Panc1 (cell line): Measurements from ENCODE around the gene NCOA3. TPM values are rescaled to one million over a fixed set of nuclear protein-coding genes. Genes with fewer than 3 reads are reported as not detected.

Experiments used
- ATAC-seq: fragments of 200-7000 bp; cut with Tn5 transposase; 2 replicates; pipeline ENCODE4 v1.9.1; 2020; ENCODE audit warnings: mild to moderate bottlenecking, moderate library complexity
- BruUV-seq: library from RNA; stranded (reverse); fragments of 400-500 nt; replicated peaks from 2 replicates; lab custom pipeline; 2021; lab: Mats Ljungman, UMichigan
- CTCF ChIA-PET: fragments of 300-600 bp; sonication (Branson Sonifier 250); formaldehyde crosslinking; loops from one replicate; lab custom pipeline; 2022; ENCODE audit warnings: antibody characterized with exemption; lab: Charles Lee
- POLR2A ChIA-PET: fragments of 300-600 bp; sonication (Branson Sonifier 250); formaldehyde crosslinking; loops from one replicate; lab custom pipeline; 2022; ENCODE audit warnings: antibody characterized with exemption; lab: Charles Lee
- DNase-seq: peaks from one replicate; pipeline ENCODE4 v3.0.0-alpha.2; 2010; ENCODE audit warnings: low read depth, low spot score
- H3K27ac ChIP-seq: 2 replicates; pipeline ENCODE4 v1.5.1; 2011; ENCODE audit warnings: mild to moderate bottlenecking, low read length, inconsistent platforms
- H3K27me3 ChIP-seq: fragments of 200-500 bp; sonication (Bioruptor generic); 2 replicates; pipeline ENCODE4 v1.6.0; 2014; ENCODE audit warnings: low read length, inconsistent platforms; ENCODE audit not compliant: control insufficient read depth, insufficient read depth
- H3K36me3 ChIP-seq: fragments of 200-500 bp; sonication (Bioruptor generic); 2 replicates; pipeline ENCODE4 v1.5.1; 2014; ENCODE audit warnings: inconsistent platforms, mild to moderate bottlenecking, low read length, moderate library complexity; ENCODE audit not compliant: control insufficient read depth, insufficient read depth
- H3K4me1 ChIP-seq: 2 replicates; pipeline ENCODE4 v1.5.1; 2011; ENCODE audit warnings: inconsistent platforms, mild to moderate bottlenecking, low read length, moderate library complexity; ENCODE audit not compliant: control insufficient read depth, insufficient read depth
- H3K4me3 ChIP-seq, 2 experiments: 2 replicates each; pipeline ENCODE4 v1.5.1; 2011 to 2012; ENCODE audit warnings: low read depth in 2 of 2, low read length in 2 of 2, mild to moderate bottlenecking in 2 of 2, inconsistent platforms in 1 of 2, moderate library complexity in 1 of 2
- H3K9me3 ChIP-seq: fragments of 200-500 bp; sonication (Bioruptor generic); 2 replicates; pipeline ENCODE4 v1.5.1; 2014; ENCODE audit warnings: low read depth, mild to moderate bottlenecking, inconsistent platforms, low read length, moderate library complexity; ENCODE audit not compliant: control insufficient read depth, insufficient read depth
- CTCF ChIP-seq: fragments of 450-650 bp; IDR thresholded peaks from 2 replicates; pipeline ENCODE4 v1.5.1; 2017; ENCODE audit warnings: mild to moderate bottlenecking
- POLR2AphosphoS5 ChIP-seq: IDR thresholded peaks from 2 replicates; pipeline ENCODE4 v1.6.1; 2012; ENCODE audit warnings: mild to moderate bottlenecking, low read depth, low read length, moderate library complexity
- REST ChIP-seq, 2 experiments: IDR thresholded peaks; 2 replicates each; pipeline ENCODE4 v1.6.1; 2011 to 2012; ENCODE audit warnings: low read depth in 2 of 2, control low read depth in 1 of 2, low read length in 1 of 2, mild to moderate bottlenecking in 1 of 2, moderate library complexity in 1 of 2; ENCODE audit not compliant: insufficient read depth in 1 of 2
- SIN3A ChIP-seq: IDR thresholded peaks from 2 replicates; pipeline ENCODE4 v1.6.1; 2012; ENCODE audit warnings: low read depth, mild to moderate bottlenecking, low read length, moderate library complexity, borderline replicate concordance; ENCODE audit not compliant: insufficient read depth
- TCF7L2 ChIP-seq: IDR thresholded peaks from 2 replicates; pipeline ENCODE4 v1.6.1; 2011; ENCODE audit warnings: mild to moderate bottlenecking, low read depth, low read length, inconsistent platforms
- in situ Hi-C: cut with HindIII; loops from 2 replicates; pipeline ENCODE4 v1.10.0; 2016; ENCODE audit warnings: low sequenced_read_pairs, low pct_unique_long_range_greater_than_20kb
- intact Hi-C: fragments of 100-400 bp; cut with micrococcal nuclease; formaldehyde crosslinking; loops from one replicate; pipeline ENCODE4 v1.10.0; 2022; ENCODE audit not compliant: unreplicated experiment
- total RNA-seq: library from RNA; stranded (reverse); gene quantifications from one replicate; pipeline ENCODE4 v1.2.1, GENCODE V29; 2021; ENCODE audit not compliant: unreplicated experiment

The NCOA3 gene
- total RNA-seq, 1 experiment from 2014 or later: 47.7 TPM

GRCh38 chr20:47501116-47501481 is 588 bp upstream of the NCOA3 start:
- H3K27ac ChIP-seq: peak overlapping the region; percentile 98
- peak overlapping the region; percentile 73 to 83 for H3K4me3 ChIP-seq
- TF ChIP-seq POLR2AphosphoS5 (no peak), SIN3A (no peak), TCF7L2 (no peak), CTCF (no peak), REST (IDR thresholded peaks at IDR 0.05; ENCODE audit: insufficient read depth in 1 of 2, low read depth in 2 of 2, low read length in 1 of 2) (no peak)
- POLR2A ChIA-PET: interaction anchor here (0.6 to 0.7 kb wide), 2 partner anchors 38 to 48 kb away, joined by 3 to 11 read pairs; no protein-coding TSS in a partner anchor
- peaks cover 2% of the 10 kb centered on the region; the same call in 1 of the 2 replicates for H3K36me3 ChIP-seq
- intact Hi-C loops (loop anchor here (10.0 kb wide), 2 partner anchors 124 to 226 kb away; no protein-coding TSS in a partner anchor), in situ Hi-C loops (no loop called here)
- H3K9me3 ChIP-seq: no peaks in the 10 kb centered on the region
- ATAC-seq: 0 out of 2 replicates have a peak, but pooled peaks have one; percentile 4
- H3K27me3 ChIP-seq: no peaks in the 10 kb centered on the region
- no peak for DNase-seq
- peaks cover 21% of the 10 kb centered on the region for H3K4me1 ChIP-seq
- CTCF ChIA-PET: interaction anchor here (0.5 to 0.9 kb wide), 2 partner anchors 80 to 117 kb away, joined by 5 read pairs; no protein-coding TSS in a partner anchor
- TSS peak; percentile 91 for BruUV-seq

GRCh38 chr20:47502271-47503239 is 868 bp downstream of the NCOA3 start:
- H3K27ac ChIP-seq: peak overlapping the region; percentile 85
- in situ Hi-C loops (no loop called here), intact Hi-C loops (loop anchor here (10.0 kb wide), 2 partner anchors 122 to 228 kb away; no protein-coding TSS in a partner anchor)
- CTCF ChIA-PET: interaction anchor here (1.0 to 1.3 kb wide), 3 partner anchors 118 to 306 kb away, joined by 3 read pairs; no protein-coding TSS in a partner anchor
- DNase-seq (no peak), ATAC-seq (no peak)
- BruUV-seq: no TSS peak
- no peaks in the 10 kb centered on the region for H3K9me3 ChIP-seq
- POLR2A ChIA-PET: interaction anchor here (0.9 kb wide), 1 partner anchor 9 kb away, joined by 5 read pairs; no protein-coding TSS in a partner anchor
- H3K4me1 ChIP-seq: peaks cover 29% of the 10 kb centered on the region
- H3K4me3 ChIP-seq: peak overlapping the region; percentile 73 to 83
- no peak for TF ChIP-seq SIN3A
- no peak for TF ChIP-seq POLR2AphosphoS5
- no peak for TF ChIP-seq REST (IDR thresholded peaks at IDR 0.05; ENCODE audit: insufficient read depth in 1 of 2, low read depth in 2 of 2, low read length in 1 of 2)
- TF ChIP-seq TCF7L2: no peak
- TF ChIP-seq CTCF: no peak
- no peaks in the 10 kb centered on the region for H3K27me3 ChIP-seq
- peaks cover 2% of the 10 kb centered on the region; the same call in 1 of the 2 replicates for H3K36me3 ChIP-seq
